Measurements from ENCODE around the gene DHRS4L2.
A peak's percentile ranks its signal among the peaks of the same experiment; 100 is the strongest.
"Not testable (repeated sequence)": the region's sequence is repeated elsewhere in the genome, so short reads cannot be mapped to it uniquely, and the experiment has no call there.

Gene DHRS4L2

GRCh38 chr14:23951590-23952201 lies 37.0 kb upstream of the DHRS4L2 start:
- TF ChIP-seq ZFX (IDR thresholded peaks at IDR 0.05), result no peak
- no peak for TF ChIP-seq CTCF (conservative IDR thresholded peaks at IDR 0.05)
- H3K27ac ChIP-seq, result no peak overlapping the region

- peak overlapping the region; percentile 90 for H3K27ac ChIP-seq
Measured at GRCh38 chr14:23953116-23953463, 35.6 kb upstream of the DHRS4L2 start.

- TF ChIP-seq CTCF (conservative IDR thresholded peaks at IDR 0.05), result peak; percentile 81
- TF ChIP-seq ZFX (IDR thresholded peaks at IDR 0.05), result peak; percentile 80
- H3K27ac ChIP-seq, result peak within 1 kb of the TSS; percentile 90
Measured at GRCh38 chr14:23953464-23954278, 35.1 kb upstream of the DHRS4L2 start, which contains the start of gene DHRS4. TSS of gene DHRS4 (plus strand) at chr14:23953770. CDS start at chr14:23953789, 19 bp downstream.

GRCh38 chr14:23954279-23954614 lies 34.5 kb upstream of the DHRS4L2 start:
- H3K27ac ChIP-seq, result peak overlapping the region; percentile 90
- peak; percentile 39 for TF ChIP-seq CTCF (conservative IDR thresholded peaks at IDR 0.05)

- H3K27ac ChIP-seq, result peak overlapping the region; percentile 90
Measured at GRCh38 chr14:23954965-23955364, 33.8 kb upstream of the DHRS4L2 start.

- H3K27ac ChIP-seq, result not testable (repeated sequence)
Measured at GRCh38 chr14:23955811-23956210, 32.9 kb upstream of the DHRS4L2 start.

- H3K27ac ChIP-seq, result not testable (repeated sequence)
Measured at GRCh38 chr14:23957913-23958569, 30.7 kb upstream of the DHRS4L2 start.

- not testable (repeated sequence) for H3K27ac ChIP-seq
Measured at GRCh38 chr14:23960899-23961298, 27.8 kb upstream of the DHRS4L2 start.

- H3K27ac ChIP-seq, result not testable (repeated sequence)
Measured at GRCh38 chr14:23961704-23962103, 27.0 kb upstream of the DHRS4L2 start.

- not testable (repeated sequence) for H3K27ac ChIP-seq
Measured at GRCh38 chr14:23969130-23969480, 19.6 kb upstream of the DHRS4L2 start.

GRCh38 chr14:23969481-23970282 lies 19.0 kb upstream of the DHRS4L2 start:
- H3K27ac ChIP-seq, result not testable (repeated sequence)

- H3K27ac ChIP-seq, result not testable (repeated sequence)
Measured at GRCh38 chr14:23970283-23970659, 18.5 kb upstream of the DHRS4L2 start.

- not testable (repeated sequence) for H3K27ac ChIP-seq
Measured at GRCh38 chr14:23973178-23973577, 15.6 kb upstream of the DHRS4L2 start.

- H3K27ac ChIP-seq, result not testable (repeated sequence)
Measured at GRCh38 chr14:23974041-23974440, 14.7 kb upstream of the DHRS4L2 start.

GRCh38 chr14:23977208-23977607 lies 11.5 kb upstream of the DHRS4L2 start:
- not testable (repeated sequence) for H3K27ac ChIP-seq

GRCh38 chr14:23981951-23982813 lies 6.5 kb upstream of the DHRS4L2 start:
- H3K27ac ChIP-seq, result not testable (repeated sequence)
